Keratinocyte (primary cell): Measurements from ENCODE around the gene FGF16. TPM values are rescaled to one million over a fixed set of nuclear protein-coding genes. Genes with fewer than 3 reads are reported as not detected.

Source experiments
- DNase-seq: peaks from one replicate; pipeline ENCODE4 v3.0.0-alpha.2; 2011; ENCODE audit warnings: low read depth, missing footprints, low spot score
- FAIRE-seq: peaks from 2 replicates; lab custom pipeline; 2011; peaks lifted over from hg19 to GRCh38; lab: Jason Lieb, UNC
- H2AFZ ChIP-seq: 2 replicates; pipeline ENCODE4 v1.6.0; 2012; ENCODE audit warnings: low read length, control low read depth, inconsistent platforms; ENCODE audit not compliant: control insufficient read depth
- H3K27ac ChIP-seq: 2 replicates; pipeline ENCODE4 v1.5.1; 2011; ENCODE audit warnings: low read length; ENCODE audit not compliant: control insufficient read depth, insufficient read depth
- H3K27me3 ChIP-seq: 3 replicates; pipeline ENCODE4 v1.6.0; 2011; ENCODE audit warnings: low read length; ENCODE audit not compliant: control insufficient read depth, insufficient read depth; ENCODE audit errors: extremely low read depth
- H3K36me3 ChIP-seq, 2 experiments: 2 replicates in 1 of 2; 3 replicates in 1 of 2; pipeline ENCODE4 v1.5.1; 2011; ENCODE audit warnings: low read length in 2 of 2, mild to moderate bottlenecking in 1 of 2; ENCODE audit not compliant: control insufficient read depth in 2 of 2, insufficient read depth in 2 of 2; ENCODE audit errors: extremely low read depth in 1 of 2
- H3K4me1 ChIP-seq: 3 replicates; pipeline ENCODE4 v1.5.1; 2011; ENCODE audit warnings: low read length; ENCODE audit not compliant: control insufficient read depth, insufficient read depth; ENCODE audit errors: extremely low read depth
- H3K4me2 ChIP-seq: 3 replicates; pipeline ENCODE4 v1.6.0; 2011; ENCODE audit warnings: low read depth, low read length; ENCODE audit not compliant: control insufficient read depth, insufficient read depth; ENCODE audit errors: extremely low read depth
- H3K4me3 ChIP-seq, 3 experiments: fragments of 200-600 bp in 1 of 3; sonication (generic) in 1 of 3; 2 replicates in 2 of 3; 3 replicates in 1 of 3; pipeline ENCODE4 v1.5.1; 2011 to 2016; ENCODE audit warnings: low read length in 3 of 3, mild to moderate bottlenecking in 3 of 3, control low read depth in 2 of 3, inconsistent platforms in 1 of 3, low read depth in 1 of 3, mixed read lengths in 1 of 3, mixed run types in 1 of 3, moderate library complexity in 1 of 3; ENCODE audit not compliant: control insufficient read depth in 2 of 3, insufficient read depth in 2 of 3; ENCODE audit errors: extremely low read depth in 1 of 3
- H3K79me2 ChIP-seq: 2 replicates; pipeline ENCODE4 v1.6.0; 2012; ENCODE audit warnings: low read length; ENCODE audit not compliant: control insufficient read depth, insufficient read depth
- H3K9ac ChIP-seq: 3 replicates; pipeline ENCODE4 v1.6.0; 2011; ENCODE audit warnings: low read length; ENCODE audit not compliant: control insufficient read depth, insufficient read depth; ENCODE audit errors: extremely low read depth
- H3K9me1 ChIP-seq: 3 replicates; pipeline ENCODE4 v1.6.0; 2011; ENCODE audit warnings: low read length; ENCODE audit not compliant: control insufficient read depth, insufficient read depth; ENCODE audit errors: extremely low read depth
- H3K9me3 ChIP-seq: 2 replicates; pipeline ENCODE4 v1.5.1; 2012; ENCODE audit warnings: low read depth, low read length; ENCODE audit not compliant: control insufficient read depth
- H4K20me1 ChIP-seq: 3 replicates; pipeline ENCODE4 v1.6.0; 2011; ENCODE audit warnings: low read length; ENCODE audit not compliant: control insufficient read depth, insufficient read depth; ENCODE audit errors: extremely low read depth
- CTCF ChIP-seq, 3 experiments: IDR thresholded peaks in 1 of 3; conservative IDR thresholded peaks in 1 of 3; optimal IDR thresholded peaks in 1 of 3; 2 replicates in 2 of 3; 3 replicates in 1 of 3; pipeline versions ENCODE3 to v1.5.1; 2011; ENCODE audit warnings: low read length in 3 of 3, mild to moderate bottlenecking in 3 of 3, moderate library complexity in 2 of 3, control low read depth in 1 of 3, inconsistent platforms in 1 of 3; ENCODE audit not compliant: insufficient read depth in 2 of 3; ENCODE audit errors: extremely low read depth in 1 of 3
- EZH2 ChIP-seq: IDR thresholded peaks from one replicate; pipeline ENCODE4 v1.6.1; 2012; ENCODE audit warnings: inconsistent platforms, mild to moderate bottlenecking, low read length, moderate library complexity
- dilution Hi-C: fragments of 300-500 bp; cut with MboI; formaldehyde crosslinking; loops from one replicate; pipeline ENCODE4 v1.7.0; 2020; ENCODE audit warnings: low sequenced_read_pairs; ENCODE audit not compliant: extremely low pct_ligation_motif_present
- polyA minus RNA-seq, 3 experiments: library from RNA; depleted of rRNA, polyadenylated mRNA; stranded (reverse); fragments of >200 nt; gene quantifications; 1 replicate in 1 of 3; 2 replicates in 1 of 3; 3 replicates in 1 of 3; pipeline ENCODE4 v1.2.3, GENCODE V29; 2011
- polyA plus RNA-seq, 5 experiments: library from polyadenylated mRNA; depleted of rRNA in 3 of 5; stranded (reverse) in 3 of 5; stranded (forward) in 1 of 5; unstranded in 1 of 5; fragments of >200 nt; gene quantifications; 1 replicate in 1 of 5; 2 replicates in 3 of 5; 3 replicates in 1 of 5; pipeline versions ENCODE4 v1.2.1 to v1.2.3, GENCODE V29; 2011 to 2012; ENCODE audit warnings: missing spikeins in 2 of 5, low read depth in 1 of 5, low replicate concordance in 1 of 5

FGF16 gene
- polyA plus RNA-seq, result not detected in 3 replicates
- not detected for polyA plus RNA-seq (2011; ENCODE audit: low read depth)
- polyA plus RNA-seq (2011; cell fraction: cytosol; rRNA removed), result not detected in 2 replicates
- polyA plus RNA-seq (2011; cell fraction: nucleus; rRNA removed), result not detected in 2 replicates
- polyA plus RNA-seq (2012; ENCODE audit: low replicate concordance), result not detected in 2 replicates
- not detected in 3 replicates for polyA minus RNA-seq
- polyA minus RNA-seq (2011; cell fraction: cytosol; rRNA and poly(A)+ RNA removed), result not detected
- not detected in 2 replicates for polyA minus RNA-seq (2011; cell fraction: nucleus; rRNA and poly(A)+ RNA removed)

DNA sequence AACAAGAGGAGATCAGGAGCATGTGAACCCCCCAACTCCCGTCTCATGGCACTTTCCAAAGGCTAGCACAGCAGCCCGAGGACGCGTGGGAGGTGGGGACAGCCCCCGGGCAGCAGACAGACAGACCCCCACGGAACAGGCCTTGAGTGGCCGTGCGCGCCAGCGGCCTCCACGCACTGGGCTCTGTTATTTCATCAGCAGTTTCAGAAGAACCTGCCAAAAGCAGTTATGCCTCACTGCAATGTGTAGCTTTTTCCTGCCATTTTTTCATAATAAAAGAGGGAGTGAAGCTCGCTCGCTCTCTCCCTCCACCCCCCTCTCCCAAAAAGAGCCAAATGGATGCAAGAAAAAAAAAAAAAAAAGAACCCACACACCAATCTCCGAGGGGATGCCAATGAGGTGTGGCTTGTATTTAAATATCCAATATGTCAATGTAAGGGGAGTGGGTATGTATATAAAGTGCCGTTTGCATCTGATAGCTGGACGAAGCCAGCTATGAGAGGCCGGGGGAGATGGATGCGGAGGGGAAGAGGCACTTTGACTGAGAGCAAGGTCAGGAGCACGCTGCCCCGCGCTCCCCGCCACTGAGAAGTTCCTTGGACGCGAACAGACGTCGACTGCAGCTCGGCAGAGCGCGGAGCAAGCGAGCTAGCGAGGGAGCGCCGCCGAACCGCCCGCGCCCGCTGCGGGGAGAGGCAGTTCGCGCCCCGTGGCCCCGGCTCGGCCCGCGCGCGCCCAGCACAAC, at the start of gene FGF16:
Gene FGF16 (plus strand): TSS at position 482 of the 745 bp plus-strand sequence. CDS start 286 bp downstream, outside the sequence.
- Histone ChIP-seq H3K9me3 (no peaks in the 10 kb centered on the region), H3K4me2 (peak within 1 kb of the TSS; percentile 66), H3K4me3 (peak within 1 kb of the TSS in 1 of 3 experiments; percentile 43), H3K36me3 (no peaks in the 10 kb centered on the region), H3K79me2 (no peaks in the 10 kb centered on the region), H4K20me1 (no peaks in the 10 kb centered on the region), H3K27ac (no peak within 1 kb of the TSS), H3K9me1 (no peaks in the 10 kb centered on the region), H2AFZ (no peak within 1 kb of the TSS), H3K4me1 (peaks cover 3% of the 10 kb centered on the region), H3K27me3 (peaks cover 18% of the 10 kb centered on the region), H3K9ac (no peak within 1 kb of the TSS)
- DNase-seq, result no peak
- dilution Hi-C loops, result no loop called here
- TF ChIP-seq CTCF (optimal IDR thresholded peaks at IDR 0.05 in 1 of 3, IDR thresholded peaks at IDR 0.05 in 1 of 3, conservative IDR thresholded peaks at IDR 0.05 in 1 of 3; ENCODE audit: extremely low read depth in 1 of 3, insufficient read depth in 2 of 3, low read length in 3 of 3) (no peak), EZH2 (no peak)
- no peak for FAIRE-seq

GRCh38 chrX:77398330-77398954, 48.7 kb upstream of the FGF16 start:
- H3K27ac ChIP-seq, result no peak overlapping the region
- no peak overlapping the region for H3K4me2 ChIP-seq
- TF ChIP-seq EZH2, result no peak
- H3K9me3 ChIP-seq, result no peaks in the 10 kb centered on the region
- H2AFZ ChIP-seq, result no peak overlapping the region
- H3K36me3 ChIP-seq, result no peaks in the 10 kb centered on the region
- no peaks in the 10 kb centered on the region for H4K20me1 ChIP-seq
- dilution Hi-C loops, result no loop called here
- no peak for FAIRE-seq
- H3K79me2 ChIP-seq, result no peaks in the 10 kb centered on the region
- no peaks in the 10 kb centered on the region for H3K4me1 ChIP-seq
- H3K9ac ChIP-seq, result no peak overlapping the region
- no peaks in the 10 kb centered on the region for H3K9me1 ChIP-seq
- H3K4me3 ChIP-seq, result no peak overlapping the region
- no peaks in the 10 kb centered on the region for H3K27me3 ChIP-seq
- no peak for DNase-seq
